Skeletal muscle tissue (tissue), 4 donors: ENCODE results near the gene PRRC2B. TPM values are rescaled to one million over a fixed set of nuclear protein-coding genes. Genes with fewer than 3 reads are reported as not detected.
"Not testable (repeated sequence)": the region's sequence is repeated elsewhere in the genome, so short reads cannot be mapped to it uniquely, and the experiment has no call there.

ENCODE experiments used
- H3K27ac ChIP-seq: one replicate; pipeline ENCODE4 v1.7.0; 2013; ENCODE audit warnings: mild to moderate bottlenecking, low read depth, low read length, inconsistent platforms
- H3K27me3 ChIP-seq, 3 donors: one replicate each; pipeline ENCODE4 v1.7.0; 2013; ENCODE audit warnings: low read length in 3 of 3; ENCODE audit not compliant: control insufficient read depth in 3 of 3, insufficient read depth in 3 of 3
- H3K36me3 ChIP-seq, 3 donors: one replicate each; pipeline ENCODE4 v1.7.0; 2013; ENCODE audit warnings: low read length in 3 of 3; ENCODE audit not compliant: control insufficient read depth in 3 of 3, insufficient read depth in 3 of 3
- H3K4me1 ChIP-seq, 3 donors: one replicate each; pipeline ENCODE4 v1.7.0; 2013; ENCODE audit warnings: low read length in 3 of 3, mild to moderate bottlenecking in 3 of 3; ENCODE audit not compliant: control insufficient read depth in 3 of 3, insufficient read depth in 3 of 3
- H3K4me3 ChIP-seq, 3 donors: one replicate each; pipeline ENCODE4 v1.7.0; 2013; ENCODE audit warnings: low read length in 3 of 3
- H3K9ac ChIP-seq, 3 donors: one replicate each; pipeline ENCODE4 v1.7.0; 2013; ENCODE audit warnings: low read length in 3 of 3, mild to moderate bottlenecking in 3 of 3, moderate library complexity in 2 of 3, low read depth in 1 of 3
- H3K9me3 ChIP-seq, 3 donors: one replicate each; pipeline ENCODE4 v1.7.0; 2013; ENCODE audit warnings: low read length in 3 of 3; ENCODE audit not compliant: control insufficient read depth in 3 of 3
- total RNA-seq: library from RNA; depleted of rRNA; stranded (reverse); fragments of >200 nt; gene quantifications from one replicate; pipeline ENCODE4 v1.2.3, GENCODE V29; 2014
- donor health status: Osteomylitis.

Gene PRRC2B
- total RNA-seq, 1 donor from 2014 or later = 68.4 TPM

DNA sequence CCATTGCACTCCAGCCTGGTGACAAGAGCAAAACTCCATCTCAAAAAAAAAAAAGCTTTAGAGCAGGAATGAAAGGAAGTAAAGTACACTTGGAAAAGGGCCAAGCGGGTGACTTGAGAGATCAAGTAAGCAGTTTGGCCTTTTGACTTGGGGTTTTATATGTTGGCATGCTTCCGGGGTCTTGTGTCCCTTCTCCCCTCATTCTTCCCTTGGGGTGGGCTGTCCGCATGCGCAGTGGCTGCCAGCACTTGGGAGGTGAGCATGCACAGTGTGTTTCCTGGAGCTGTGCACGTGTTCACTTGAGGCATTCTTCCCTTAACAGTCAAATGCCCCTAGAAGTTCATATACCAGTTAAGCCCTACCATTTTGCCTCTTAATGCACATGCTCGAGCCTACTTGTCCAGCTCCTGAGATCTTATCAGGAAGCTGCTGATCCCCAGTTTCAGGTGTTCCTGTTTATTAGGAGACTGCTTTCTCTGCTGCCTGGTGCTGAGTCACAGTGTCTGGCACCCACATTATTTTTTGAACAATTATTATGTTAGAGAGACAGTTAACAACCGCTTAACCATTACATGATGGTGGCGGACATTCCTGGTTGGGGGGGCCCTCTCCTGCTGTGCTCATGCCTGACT lies 32.6 kb upstream of the PRRC2B start:
- H3K4me3 ChIP-seq = no peak overlapping the region
- H3K4me1 ChIP-seq = peaks cover 3 to 5% (median 5%) of the 10 kb centered on the region in 3 donors
- no peaks in the 10 kb centered on the region for H3K36me3 ChIP-seq
- H3K9me3 ChIP-seq = no peaks in the 10 kb centered on the region
- H3K27ac ChIP-seq = no peak overlapping the region
- H3K9ac ChIP-seq = no peak overlapping the region
- H3K27me3 ChIP-seq = no peaks in the 10 kb centered on the region

GRCh38 chr9:131365546-131365945 lies 28.3 kb upstream of the PRRC2B start:
- H3K4me1 ChIP-seq = peaks cover 8 to 10% (median 9%) of the 10 kb centered on the region in 3 donors

GRCh38 chr9:131366761-131367401 lies 27.0 kb upstream of the PRRC2B start:
- no peaks in the 10 kb centered on the region for H3K36me3 ChIP-seq
- H3K9me3 ChIP-seq = no peaks in the 10 kb centered on the region
- H3K4me1 ChIP-seq = peaks cover 3 to 7% (median 4%) of the 10 kb centered on the region in 3 donors
- peak overlapping the region in 1 of 3 donors; percentile 33 for H3K9ac ChIP-seq
- H3K27ac ChIP-seq = no peak overlapping the region
- no peak overlapping the region for H3K4me3 ChIP-seq
- H3K27me3 ChIP-seq = no peaks in the 10 kb centered on the region

More at GRCh38 chr9:131365546-131365945, 28.3 kb upstream of the PRRC2B start:
- no peaks in the 10 kb centered on the region for H3K9me3 ChIP-seq
- H3K4me3 ChIP-seq = no peak overlapping the region
- no peaks in the 10 kb centered on the region for H3K27me3 ChIP-seq
- H3K27ac ChIP-seq = no peak overlapping the region
- H3K36me3 ChIP-seq = no peaks in the 10 kb centered on the region
- H3K9ac ChIP-seq = no peak overlapping the region

DNA sequence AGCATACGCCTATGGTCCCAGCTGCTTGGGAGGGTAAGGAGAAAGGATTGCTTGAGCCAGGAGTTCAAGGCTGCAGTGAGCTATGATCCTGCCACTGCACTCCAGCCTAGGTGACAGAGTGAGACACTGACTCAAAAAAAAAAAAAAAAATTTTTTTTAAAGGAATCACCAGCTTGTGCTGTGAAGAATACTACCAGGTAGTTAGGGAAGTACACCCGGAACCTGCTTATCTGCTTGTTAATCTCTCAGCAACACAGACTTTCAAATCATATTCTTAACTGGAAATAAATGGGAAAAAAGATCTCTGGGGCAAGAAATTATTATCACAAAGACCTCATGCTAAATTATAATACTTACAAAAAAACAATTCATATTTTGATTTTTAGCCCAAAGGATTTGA lies 26.4 kb upstream of the PRRC2B start:
- H3K4me3 ChIP-seq = no peak overlapping the region
- no peak overlapping the region for H3K9ac ChIP-seq
- H3K36me3 ChIP-seq = no peaks in the 10 kb centered on the region
- H3K27me3 ChIP-seq = no peaks in the 10 kb centered on the region
- peaks cover 5 to 8% (median 7%) of the 10 kb centered on the region in 3 donors for H3K4me1 ChIP-seq
- no peaks in the 10 kb centered on the region for H3K9me3 ChIP-seq
- no peak overlapping the region for H3K27ac ChIP-seq

GRCh38 chr9:131370638-131371037 lies 23.2 kb upstream of the PRRC2B start:
- Histone ChIP-seq H3K27me3 (no peaks in the 10 kb centered on the region), H3K9ac (no peak overlapping the region), H3K27ac (no peak overlapping the region), H3K36me3 (no peaks in the 10 kb centered on the region), H3K4me1 (peaks cover 8 to 14% (median 11%) of the 10 kb centered on the region in 3 donors), H3K9me3 (no peaks in the 10 kb centered on the region), H3K4me3 (no peak overlapping the region)

DNA sequence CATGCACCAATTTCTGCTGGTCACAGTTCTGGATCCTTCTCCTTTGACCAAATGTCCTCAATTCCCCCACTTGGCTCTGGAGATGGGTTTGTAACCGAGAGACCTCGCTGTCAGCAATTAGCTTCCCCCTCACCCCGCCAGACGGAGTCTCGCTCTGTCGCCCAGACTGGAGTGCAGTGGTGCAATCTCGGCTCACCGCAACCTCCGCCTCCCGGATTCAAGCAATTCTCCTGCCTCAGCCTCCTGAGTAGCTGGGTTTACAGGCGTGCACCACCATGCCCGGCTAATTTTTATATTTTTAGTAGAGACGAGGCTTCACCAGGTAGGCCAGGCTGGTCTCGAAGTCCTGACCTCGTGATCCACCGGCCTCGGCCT lies 21.3 kb upstream of the PRRC2B start:
- Histone ChIP-seq H3K9ac (peak overlapping the region; percentile 82 to 93 (median 84)), H3K4me3 (peak overlapping the region; percentile 74 to 97 (median 93)), H3K27ac (peak overlapping the region; percentile 77)
- H3K4me1 ChIP-seq, H3K9me3 ChIP-seq, H3K36me3 ChIP-seq, H3K27me3 ChIP-seq: not testable (repeated sequence)

- not testable (repeated sequence) for H3K9me3 ChIP-seq, H3K4me1 ChIP-seq, H3K9ac ChIP-seq, H3K4me3 ChIP-seq, H3K27ac ChIP-seq, H3K36me3 ChIP-seq, H3K27me3 ChIP-seq
Observed at GRCh38 chr9:131374638-131375037, 19.2 kb upstream of the PRRC2B start.

DNA sequence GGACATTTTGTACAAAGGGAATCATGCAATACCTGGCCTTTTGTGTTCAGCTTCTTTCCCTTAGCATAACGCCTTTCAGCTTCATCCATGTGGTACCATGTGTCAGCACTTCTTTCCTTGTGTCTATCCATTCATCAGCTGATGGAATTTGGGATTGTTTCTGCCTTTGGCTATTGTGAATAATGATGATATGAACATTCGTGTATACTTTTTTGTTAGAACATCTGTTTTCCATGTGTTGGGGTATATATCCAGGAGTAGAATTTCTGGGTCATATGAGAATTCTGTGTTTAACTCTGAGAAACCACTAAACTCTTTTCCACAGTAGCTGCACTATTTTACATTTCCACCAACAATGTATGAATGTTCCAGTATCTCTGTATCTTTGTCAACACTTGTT lies 14.8 kb upstream of the PRRC2B start:
- H3K36me3 ChIP-seq = no peaks in the 10 kb centered on the region
- no peaks in the 10 kb centered on the region for H3K9me3 ChIP-seq
- H3K27ac ChIP-seq = no peak overlapping the region
- H3K4me3 ChIP-seq = no peak overlapping the region
- H3K4me1 ChIP-seq = peaks cover 13 to 19% (median 16%) of the 10 kb centered on the region in 3 donors
- no peaks in the 10 kb centered on the region for H3K27me3 ChIP-seq
- H3K9ac ChIP-seq = no peak overlapping the region

- Histone ChIP-seq H3K36me3 (no peaks in the 10 kb centered on the region), H3K27ac (peak overlapping the region; percentile 76), H3K4me1 (peaks cover 13 to 19% (median 16%) of the 10 kb centered on the region in 3 donors), H3K9me3 (no peaks in the 10 kb centered on the region), H3K4me3 (peak overlapping the region; percentile 47 to 57 (median 55)), H3K27me3 (no peaks in the 10 kb centered on the region), H3K9ac (peak overlapping the region; percentile 30 to 64 (median 50))
Observed at GRCh38 chr9:131382850-131383729, 10.8 kb upstream of the PRRC2B start.

GRCh38 chr9:131385296-131385695 lies 8.6 kb upstream of the PRRC2B start:
- Histone ChIP-seq H3K27ac (no peak overlapping the region), H3K9ac (no peak overlapping the region), H3K4me3 (no peak overlapping the region), H3K9me3 (no peaks in the 10 kb centered on the region), H3K4me1 (peaks cover 13 to 19% (median 16%) of the 10 kb centered on the region in 3 donors), H3K27me3 (no peaks in the 10 kb centered on the region), H3K36me3 (no peaks in the 10 kb centered on the region)
